Fibroblast of lung (primary cell): Measurements from ENCODE around the gene ITIH3. TPM values are rescaled to one million over a fixed set of nuclear protein-coding genes. Genes with fewer than 3 reads are reported as not detected.

Experiments used
- DNase-seq, 2 donors: peaks; one replicate each; pipeline versions ENCODE4 v3.0.0 to v3.0.0-alpha.2; 2010; ENCODE audit warnings: low read depth in 2 of 2
- H2AFZ ChIP-seq: 2 replicates; pipeline ENCODE4 v1.5.1; 2012; ENCODE audit warnings: low read length, control low read depth, inconsistent platforms
- H3K27ac ChIP-seq: 2 replicates; pipeline ENCODE4 v1.5.1; 2011; ENCODE audit warnings: low read length, control low read depth; ENCODE audit not compliant: insufficient read depth
- H3K27me3 ChIP-seq: 2 replicates; pipeline ENCODE4 v1.5.1; 2011; ENCODE audit warnings: mild to moderate bottlenecking, low read length; ENCODE audit not compliant: control insufficient read depth, insufficient read depth
- H3K36me3 ChIP-seq: 2 replicates; pipeline ENCODE4 v1.5.1; 2011; ENCODE audit warnings: low read length; ENCODE audit not compliant: control insufficient read depth, insufficient read depth
- H3K4me1 ChIP-seq: 2 replicates; pipeline ENCODE4 v1.5.1; 2011; ENCODE audit warnings: low read length; ENCODE audit not compliant: control insufficient read depth, insufficient read depth; ENCODE audit errors: extremely low read depth
- H3K4me2 ChIP-seq: 2 replicates; pipeline ENCODE4 v1.5.1; 2011; ENCODE audit warnings: low read length, control low read depth; ENCODE audit not compliant: insufficient read depth; ENCODE audit errors: extremely low read depth
- H3K4me3 ChIP-seq, 4 experiments: fragments of 200-600 bp in 1 of 4; sonication (generic) in 1 of 4; replicated peaks in 1 of 4; 2 replicates each; pipeline ENCODE4 v1.5.1; 2011 to 2016; ENCODE audit warnings: low read length in 4 of 4, low read depth in 3 of 4, mild to moderate bottlenecking in 3 of 4, control low read depth in 2 of 4, inconsistent platforms in 1 of 4, mixed read lengths in 1 of 4; ENCODE audit not compliant: insufficient read depth in 1 of 4; ENCODE audit errors: control extremely low read depth in 1 of 4
- H3K79me2 ChIP-seq: 2 replicates; pipeline ENCODE4 v1.5.1; 2012; ENCODE audit warnings: mild to moderate bottlenecking, low read length, inconsistent platforms; ENCODE audit not compliant: control insufficient read depth, insufficient read depth
- H3K9ac ChIP-seq: 2 replicates; pipeline ENCODE4 v1.5.1; 2011; ENCODE audit warnings: mild to moderate bottlenecking, low read length, control low read depth; ENCODE audit not compliant: insufficient read depth
- H3K9me3 ChIP-seq: 2 replicates; pipeline ENCODE4 v1.5.1; 2012; ENCODE audit warnings: low read depth, low read length; ENCODE audit not compliant: control insufficient read depth, insufficient read depth
- H4K20me1 ChIP-seq: 2 replicates; pipeline ENCODE4 v1.5.1; 2011; ENCODE audit warnings: low read length; ENCODE audit not compliant: control insufficient read depth, insufficient read depth; ENCODE audit errors: extremely low read depth
- CTCF ChIP-seq, 2 donors: IDR thresholded peaks in 1 of 2; conservative IDR thresholded peaks in 1 of 2; 1 replicate in 1 of 2; 2 replicates in 1 of 2; pipeline ENCODE4 v1.5.1; 2011 to 2012; ENCODE audit warnings: low read length in 2 of 2, control low read depth in 1 of 2, inconsistent platforms in 1 of 2, low read depth in 1 of 2, mild to moderate bottlenecking in 1 of 2
- EZH2 ChIP-seq: IDR thresholded peaks from 2 replicates; pipeline ENCODE4 v1.5.1; 2012; ENCODE audit warnings: low read length, control low read depth, mild to moderate bottlenecking; ENCODE audit errors: missing control alignments
- polyA plus RNA-seq, 2 donors: library from polyadenylated mRNA; depleted of rRNA in 1 of 2; stranded (reverse) in 1 of 2; unstranded in 1 of 2; fragments of >200 nt; gene quantifications; 2 replicates each; pipeline ENCODE4 v1.2.1, GENCODE V29; 2011 to 2012; ENCODE audit warnings: missing spikeins in 1 of 2
- total RNA-seq: library from RNA; depleted of rRNA; stranded (reverse); fragments of >200 nt; gene quantifications from 2 replicates; pipeline ENCODE4 v1.2.1, GENCODE V29; 2014

ITIH3 gene
- total and polyA plus RNA-seq, 2 donors (not counting 1 experiment from before 2014, with no cell fraction given) = 0.17 to 1.5 TPM

- TF ChIP-seq EZH2 (no peak), CTCF (conservative IDR thresholded peaks at IDR 0.05 in 1 of 2, IDR thresholded peaks at IDR 0.05 in 1 of 2; ENCODE audit: low read depth in 1 of 2, low read length in 2 of 2) (no peak)
- DNase-seq = no peak
Measured at GRCh38 chr3:52852419-52852818, 57.8 kb downstream of the ITIH3 start.

DNA sequence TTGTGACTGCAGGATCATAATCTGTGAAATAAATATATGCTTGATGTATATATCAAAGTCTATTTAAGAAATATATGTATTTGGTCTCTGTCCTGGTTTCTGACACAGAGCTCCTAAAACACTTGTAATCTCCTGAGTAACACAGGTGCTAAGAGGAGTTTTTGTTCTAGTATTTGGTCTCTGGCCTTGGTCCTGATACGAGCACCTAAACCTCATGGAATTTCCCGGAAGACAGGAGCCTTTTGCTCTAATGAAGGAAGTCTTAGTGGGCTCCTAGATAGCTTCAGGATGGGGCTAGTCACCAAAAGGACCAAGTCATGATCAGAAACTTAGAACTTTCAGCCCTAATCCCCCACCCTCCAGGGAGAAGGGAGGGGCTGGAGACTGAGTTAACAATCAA lies 59.4 kb downstream of the ITIH3 start:
- Histone ChIP-seq H3K27ac (no peak overlapping the region), H3K4me3 (no peak overlapping the region), H3K4me1 (peaks cover 1% of the 10 kb centered on the region), H3K4me2 (no peak overlapping the region), H3K27me3 (no peaks in the 10 kb centered on the region), H3K36me3 (peaks cover 6% of the 10 kb centered on the region), H3K79me2 (no peaks in the 10 kb centered on the region), H3K9me3 (no peaks in the 10 kb centered on the region), H4K20me1 (no peaks in the 10 kb centered on the region), H3K9ac (no peak overlapping the region), H2AFZ (no peak overlapping the region)
- DNase-seq = no peak
- TF ChIP-seq CTCF (conservative IDR thresholded peaks at IDR 0.05 in 1 of 2, IDR thresholded peaks at IDR 0.05 in 1 of 2; ENCODE audit: low read depth in 1 of 2, low read length in 2 of 2) = no peak
- no peak for TF ChIP-seq EZH2

More at GRCh38 chr3:52852419-52852818, 57.8 kb downstream of the ITIH3 start:
- H4K20me1 ChIP-seq = no peaks in the 10 kb centered on the region
- H3K4me3 ChIP-seq = no peak overlapping the region
- H3K4me1 ChIP-seq = peaks cover 3% of the 10 kb centered on the region
- no peaks in the 10 kb centered on the region for H3K9me3 ChIP-seq
- H3K36me3 ChIP-seq = peaks cover 6% of the 10 kb centered on the region
- H3K79me2 ChIP-seq = no peaks in the 10 kb centered on the region
- H2AFZ ChIP-seq = no peak overlapping the region
- H3K4me2 ChIP-seq = no peak overlapping the region
- no peak overlapping the region for H3K27ac ChIP-seq
- no peaks in the 10 kb centered on the region for H3K27me3 ChIP-seq
- no peak overlapping the region for H3K9ac ChIP-seq

DNA sequence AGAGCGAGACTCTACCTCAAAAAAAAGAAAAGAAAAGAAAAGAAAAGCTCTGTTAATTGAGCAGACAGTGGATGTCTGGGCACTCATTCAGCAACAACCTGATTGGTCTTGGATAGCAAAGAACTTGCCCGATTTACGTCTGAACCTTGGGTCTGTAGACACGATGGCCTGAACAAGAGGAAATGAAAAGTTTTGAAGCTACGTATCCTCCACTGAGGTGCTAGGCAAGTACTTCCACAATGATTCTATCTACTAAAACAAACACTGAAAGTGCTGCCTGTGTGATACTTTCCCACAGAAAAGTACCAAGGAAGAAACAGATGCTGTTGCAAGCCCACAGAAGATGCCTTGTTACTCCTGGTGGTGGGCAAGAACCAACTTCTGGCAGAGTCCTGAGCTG lies 62.1 kb downstream of the ITIH3 start:
- H3K4me2 ChIP-seq = no peak overlapping the region
- H3K9ac ChIP-seq = no peak overlapping the region
- TF ChIP-seq EZH2 = no peak
- no peaks in the 10 kb centered on the region for H3K9me3 ChIP-seq
- no peaks in the 10 kb centered on the region for H3K79me2 ChIP-seq
- no peaks in the 10 kb centered on the region for H3K4me1 ChIP-seq
- no peaks in the 10 kb centered on the region for H3K36me3 ChIP-seq
- H2AFZ ChIP-seq = no peak overlapping the region
- no peak for DNase-seq
- no peak overlapping the region for H3K27ac ChIP-seq
- no peaks in the 10 kb centered on the region for H3K27me3 ChIP-seq
- no peak overlapping the region for H3K4me3 ChIP-seq
- no peaks in the 10 kb centered on the region for H4K20me1 ChIP-seq
